GM12801 (cell line): Measurements from ENCODE around the gene AGMAT.

Experiments
- CTCF ChIP-seq: IDR thresholded peaks from one replicate; pipeline ENCODE4 v1.5.1; 2011; ENCODE audit warnings: control low read depth; ENCODE audit not compliant: insufficient read length; ENCODE audit errors: extremely low read depth

AGMAT gene

GRCh38 chr1:15578921-15579682, 5.7 kb downstream of the AGMAT start:
- TF ChIP-seq CTCF, result no peak

GRCh38 chr1:15577691-15578090, 7.2 kb downstream of the AGMAT start:
- no peak for TF ChIP-seq CTCF

- TF ChIP-seq CTCF, result no peak
Measured at GRCh38 chr1:15575549-15576150, 9.2 kb downstream of the AGMAT start.

- TF ChIP-seq CTCF, result no peak
Measured at GRCh38 chr1:15574741-15575140, 10.1 kb downstream of the AGMAT start.

- TF ChIP-seq CTCF, result no peak
Measured at GRCh38 chr1:15573477-15573876, 11.4 kb downstream of the AGMAT start.

- no peak for TF ChIP-seq CTCF
Measured at GRCh38 chr1:15571266-15571665, 13.6 kb downstream of the AGMAT start.

- no peak for TF ChIP-seq CTCF
Measured at GRCh38 chr1:15570861-15571260, 14.0 kb downstream of the AGMAT start.
